Stomach (tissue), 9 donors: Measurements from ENCODE around the gene MREG. TPM values are rescaled to one million over a fixed set of nuclear protein-coding genes. Genes with fewer than 3 reads are reported as not detected.
"Not testable (repeated sequence)": the region's sequence is repeated elsewhere in the genome, so short reads cannot be mapped to it uniquely, and the experiment has no call there.

ENCODE experiments used
- DNase-seq, 2 donors: peaks; one replicate each; pipeline versions ENCODE4 v3.0.0 to v3.0.0-alpha.2; 2013 to 2019
- H3K27ac ChIP-seq, 5 donors: fragments of 200-600 bp in 4 of 5; sonication (generic) in 4 of 5; one replicate each; pipeline ENCODE4 v1.5.1; 2013 to 2019; ENCODE audit warnings: mild to moderate bottlenecking in 1 of 5, moderate library complexity in 1 of 5
- H3K27me3 ChIP-seq, 3 donors: fragments of 200-600 bp; sonication (generic); one replicate each; pipeline ENCODE4 v1.5.1; 2017 to 2019; ENCODE audit warnings: mixed run types in 1 of 3
- H3K36me3 ChIP-seq, 4 donors: fragments of 200-600 bp; sonication (generic); 1 replicate in 3 of 4; 2 replicates in 1 of 4; pipeline ENCODE4 v1.5.1; 2016 to 2019
- H3K4me1 ChIP-seq, 4 donors: fragments of 200-600 bp; sonication (generic); one replicate each; pipeline ENCODE4 v1.5.1; 2016 to 2019
- H3K4me3 ChIP-seq, 4 donors: fragments of 200-600 bp; sonication (generic) in 3 of 4; one replicate each; pipeline ENCODE4 v1.5.1; 2016 to 2019; ENCODE audit warnings: mild to moderate bottlenecking in 1 of 4
- H3K9me3 ChIP-seq, 4 donors: fragments of 200-600 bp; sonication (generic); one replicate each; pipeline ENCODE4 v1.5.1; 2016 to 2019
- CTCF ChIP-seq, 7 experiments: fragments of 450-650 bp in 4 of 7; fragments of 200-600 bp in 3 of 7; sonication (generic) in 3 of 7; IDR thresholded peaks; one replicate each; pipeline ENCODE4 v1.5.1; 2016 to 2019; ENCODE audit warnings: antibody characterized with exemption in 7 of 7, control low read depth in 2 of 7, mild to moderate bottlenecking in 1 of 7
- EP300 ChIP-seq: sonication (generic); formaldehyde crosslinking; IDR thresholded peaks from one replicate; pipeline ENCODE4 v1.6.1; 2017; ENCODE audit warnings: antibody characterized with exemption
- POLR2A ChIP-seq, 4 donors: fragments of 450-650 bp; IDR thresholded peaks; one replicate each; pipeline ENCODE4 v1.6.1; 2016; ENCODE audit warnings: antibody characterized with exemption in 4 of 4, control low read depth in 2 of 4, mild to moderate bottlenecking in 1 of 4, moderate library complexity in 1 of 4
- POLR2AphosphoS5 ChIP-seq, 3 donors: sonication (generic); formaldehyde crosslinking; IDR thresholded peaks; one replicate each; pipeline ENCODE4 v1.6.1; 2016; ENCODE audit warnings: antibody characterized with exemption in 3 of 3
- WGBS, 5 donors: extraction: QIAGEN DNeasy Blood & Tissue Kit in 3 of 5; methylation state at CpG; one replicate each; pipeline versions ENCODE4 v1.1.5 to v1.1.7; 2013 to 2018; 5-methylcytosine and 5-hydroxymethylcytosine counted together
- intact Hi-C: fragments of 100-400 bp; cut with DNase I; formaldehyde crosslinking; loops from one replicate; pipeline ENCODE4 v1.15.1; 2023; ENCODE audit warnings: low total_unique reads
- polyA plus RNA-seq, 3 donors: library from polyadenylated mRNA; stranded (reverse); fragments of 200-250 nt; gene quantifications; one replicate each; pipeline ENCODE4 v1.2.3, GENCODE V29; 2013
- total RNA-seq, 5 donors: library from RNA; depleted of rRNA; stranded (reverse); fragments of >200 nt; gene quantifications; one replicate each; pipeline versions ENCODE4 v1.1.0 to v1.2.3, GENCODE V29; 2014 to 2016
- donor health status: healthy with polysubstance abuse.
- donor health status: Bipolar disorder and iron deficiency.
- donor health status: healthy.

The MREG gene
- total and polyA plus RNA-seq, 8 donors = 2.2 to 21.7 (median 4.6) TPM

- no peak for DNase-seq
- peaks cover 0 to 4% (median 0%) of the 10 kb centered on the region in 4 donors for H3K36me3 ChIP-seq
- WGBS, 5 donors = 91 to 96% (median 94%) methylated on average over 5 of the region's 5 CpGs
- H3K9me3 ChIP-seq = no peaks in the 10 kb centered on the region
- H3K27me3 ChIP-seq = no peaks in the 10 kb centered on the region
- no peak overlapping the region for H3K4me3 ChIP-seq
- peaks cover 0 to 13% (median 0%) of the 10 kb centered on the region in 4 donors for H3K4me1 ChIP-seq
- no peak overlapping the region for H3K27ac ChIP-seq
- TF ChIP-seq POLR2A (IDR thresholded peaks at IDR 0.05) (no peak), EP300 (no peak), POLR2AphosphoS5 (IDR thresholded peaks at IDR 0.05) (no peak), CTCF (IDR thresholded peaks at IDR 0.05) (no peak)
- intact Hi-C loops = no loop called here
Measured at GRCh38 chr2:215971671-215972070, 41.7 kb downstream of the MREG start.

DNA sequence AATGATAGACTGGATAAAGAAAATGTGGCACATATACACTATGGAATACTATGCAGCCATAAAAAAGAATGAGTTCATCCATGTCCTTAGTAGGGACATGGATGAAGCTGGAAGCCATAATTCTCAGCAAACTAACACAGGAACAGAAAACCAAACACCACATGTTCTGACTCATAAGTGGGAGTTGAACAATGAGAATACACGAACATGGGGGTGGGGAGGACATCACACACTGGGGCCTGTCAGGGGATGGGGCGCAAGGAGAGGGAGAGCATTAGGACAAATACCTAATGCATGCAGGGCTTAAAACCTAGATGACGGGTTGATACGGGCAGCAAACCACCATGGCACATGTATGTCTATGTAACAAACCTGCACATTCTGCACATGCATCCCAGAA, 42.5 kb downstream of the MREG start:
- H3K4me3 ChIP-seq, H3K36me3 ChIP-seq, H3K27ac ChIP-seq, intact Hi-C loops, H3K9me3 ChIP-seq, DNase-seq, H3K27me3 ChIP-seq: not testable (repeated sequence)
- H3K4me1 ChIP-seq = peaks cover 0 to 13% (median 0%) of the 10 kb centered on the region in 4 donors
- WGBS, 5 donors = 95 to 99% (median 97%) methylated on average over 4 of the region's 4 CpGs

GRCh38 chr2:215970425-215970824, 42.9 kb downstream of the MREG start:
- Histone ChIP-seq H3K27ac (no peak overlapping the region), H3K4me1 (peaks cover 0 to 13% (median 0%) of the 10 kb centered on the region in 4 donors), H3K9me3 (no peaks in the 10 kb centered on the region), H3K36me3 (peaks cover 0 to 4% (median 0%) of the 10 kb centered on the region in 4 donors), H3K4me3 (no peak overlapping the region), H3K27me3 (no peaks in the 10 kb centered on the region)
- 86 to 100% (median 96%) methylated on average over 5 of the region's 5 CpGs for WGBS, 5 donors
- DNase-seq = no peak
- TF ChIP-seq POLR2A (IDR thresholded peaks at IDR 0.05) (no peak), EP300 (no peak), POLR2AphosphoS5 (IDR thresholded peaks at IDR 0.05) (no peak), CTCF (IDR thresholded peaks at IDR 0.05) (no peak)
- intact Hi-C loops = no loop called here

DNA sequence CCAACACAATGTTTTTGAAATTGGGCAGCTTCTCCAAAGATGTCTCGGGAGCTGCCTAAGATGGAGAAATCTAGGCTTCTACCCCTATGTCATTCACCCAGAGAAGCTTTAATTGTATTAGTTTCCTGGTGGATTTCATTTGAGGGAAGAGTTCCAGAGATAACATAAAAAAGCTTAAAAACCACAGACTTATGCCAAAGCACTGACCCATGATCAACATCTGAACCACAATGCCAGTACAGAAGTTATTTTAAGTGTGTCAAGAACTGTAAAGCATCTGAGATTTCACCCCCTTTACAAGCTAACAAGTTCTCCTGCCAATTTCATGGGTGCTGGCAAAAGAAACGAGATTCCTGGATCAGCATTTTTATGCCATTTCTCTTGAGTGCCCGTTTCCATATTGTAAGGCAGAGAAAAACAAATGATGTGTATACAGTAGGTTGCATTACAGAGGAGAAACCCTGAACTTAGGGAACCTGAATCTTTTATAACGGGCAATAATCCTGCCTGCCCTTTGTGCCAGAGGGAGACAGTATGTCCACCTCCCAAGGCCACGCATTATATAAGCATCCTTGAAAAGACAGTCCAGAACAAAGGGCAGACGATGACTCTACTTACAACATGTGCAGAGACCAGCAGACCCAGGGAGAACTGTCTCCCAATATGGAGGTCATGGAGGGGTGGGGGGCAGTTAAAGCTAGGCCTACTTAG, 44.1 kb downstream of the MREG start:
- H3K27me3 ChIP-seq = no peaks in the 10 kb centered on the region
- TF ChIP-seq CTCF (IDR thresholded peaks at IDR 0.05) (no peak), EP300 (no peak), POLR2A (IDR thresholded peaks at IDR 0.05) (no peak)
- intact Hi-C loops = no loop called here
- H3K4me3 ChIP-seq = no peak overlapping the region
- peaks cover 0 to 8% (median 0%) of the 10 kb centered on the region in 4 donors for H3K4me1 ChIP-seq
- H3K9me3 ChIP-seq = no peaks in the 10 kb centered on the region
- 93 to 98% (median 96%) methylated on average over 6 of the region's 6 CpGs for WGBS, 5 donors
- DNase-seq = no peak
- H3K36me3 ChIP-seq = peaks cover 0 to 4% (median 0%) of the 10 kb centered on the region in 4 donors
- H3K27ac ChIP-seq = no peak overlapping the region

- Histone ChIP-seq H3K9me3 (no peaks in the 10 kb centered on the region), H3K4me1 (no peaks in the 10 kb centered on the region), H3K4me3 (no peak overlapping the region), H3K36me3 (peaks cover 0 to 4% (median 0%) of the 10 kb centered on the region in 4 donors), H3K27ac (no peak overlapping the region), H3K27me3 (no peaks in the 10 kb centered on the region)
- 80 to 100% (median 96%) methylated on average over 3 of the region's 3 CpGs for WGBS, 5 donors
- no peak for DNase-seq
- TF ChIP-seq EP300 (no peak), CTCF (IDR thresholded peaks at IDR 0.05) (no peak), POLR2A (IDR thresholded peaks at IDR 0.05) (no peak), POLR2AphosphoS5 (IDR thresholded peaks at IDR 0.05) (no peak)
- intact Hi-C loops = no loop called here
Measured at GRCh38 chr2:215968499-215968898, 44.9 kb downstream of the MREG start.
